NT2/D1 (cell line): ENCODE measurements around the gene SNX27.

Experiments
- DNase-seq: peaks from one replicate; pipeline ENCODE4 v3.0.0-alpha.2; 2011; ENCODE audit warnings: low read depth, low spot score
- H3K27me3 ChIP-seq: 2 replicates; pipeline ENCODE4 v1.6.0; 2011; ENCODE audit warnings: mild to moderate bottlenecking; ENCODE audit not compliant: insufficient read length, insufficient read depth
- H3K36me3 ChIP-seq: 2 replicates; pipeline ENCODE4 v1.6.1; 2011; ENCODE audit warnings: mild to moderate bottlenecking, low read length, mixed read lengths; ENCODE audit not compliant: insufficient read depth, insufficient read length
- H3K4me1 ChIP-seq: 2 replicates; pipeline ENCODE4 v1.5.1; 2011; ENCODE audit not compliant: insufficient read depth, insufficient read length
- H3K4me3 ChIP-seq: 2 replicates; pipeline ENCODE4 v1.5.1; 2011; ENCODE audit warnings: low read depth; ENCODE audit not compliant: insufficient read length
- H3K9ac ChIP-seq: 2 replicates; pipeline ENCODE4 v1.6.0; 2011; ENCODE audit warnings: low read depth; ENCODE audit not compliant: insufficient read length
- H3K9me3 ChIP-seq: 2 replicates; pipeline ENCODE4 v1.5.1; 2011; ENCODE audit warnings: mild to moderate bottlenecking, low read length; ENCODE audit not compliant: insufficient read depth
- SUZ12 ChIP-seq: IDR thresholded peaks from 2 replicates; pipeline ENCODE4 v1.6.1; 2011; ENCODE audit not compliant: insufficient read length, insufficient read depth; ENCODE audit errors: extremely low read depth
- YY1 ChIP-seq: IDR thresholded peaks from 2 replicates; pipeline ENCODE4 v1.6.1; 2011; ENCODE audit not compliant: insufficient read length, insufficient read depth
- ZNF274 ChIP-seq: IDR thresholded peaks from 2 replicates; pipeline ENCODE4 v1.6.1; 2011; ENCODE audit warnings: mild to moderate bottlenecking, low read depth, low read length

SNX27 gene

DNA sequence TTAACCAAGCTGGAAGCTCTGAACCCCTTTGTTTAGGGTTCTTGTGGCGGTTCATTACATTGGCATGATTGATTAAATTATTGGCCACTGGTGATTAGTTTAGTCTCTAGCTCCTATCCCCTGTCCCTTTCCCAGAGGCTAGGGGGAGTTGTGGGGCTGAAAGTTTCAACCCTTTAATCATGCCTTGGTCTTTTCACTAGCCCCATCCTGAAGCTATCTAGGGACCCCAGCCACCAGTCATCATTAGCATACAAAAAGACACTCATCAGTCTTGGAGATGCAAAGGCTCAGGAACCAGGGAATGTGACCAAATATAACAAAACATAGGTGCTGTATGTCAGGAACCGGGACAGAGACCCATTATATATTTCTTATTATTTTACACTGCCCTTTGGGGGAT lies 34.7 kb upstream of the SNX27 start:
- no peak for TF ChIP-seq SUZ12
- no peak for TF ChIP-seq ZNF274
- no peak for TF ChIP-seq YY1
- peaks cover 95% of the 10 kb centered on the region for H3K36me3 ChIP-seq
- peak; percentile 51 for DNase-seq

DNA sequence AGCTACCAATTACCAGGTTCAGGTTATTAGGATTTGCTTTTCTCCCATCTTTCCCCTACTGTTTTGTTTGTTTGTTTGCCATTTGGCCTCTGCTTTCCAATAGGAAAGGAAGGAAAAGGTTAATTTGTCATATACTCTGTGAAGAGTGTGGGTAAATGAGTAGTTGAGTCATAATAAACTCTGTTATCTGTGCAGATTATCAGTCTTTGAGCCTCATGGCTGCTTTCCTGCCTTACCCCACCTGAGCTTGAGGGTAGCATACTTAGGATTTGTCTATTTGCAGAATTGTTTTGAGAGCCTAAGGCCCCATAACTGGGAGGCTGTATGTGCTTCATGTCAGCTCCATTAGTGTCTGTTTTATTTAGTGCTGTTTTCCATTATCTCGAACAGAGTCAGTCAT lies 32.9 kb upstream of the SNX27 start:
- TF ChIP-seq SUZ12 (no peak), YY1 (no peak), ZNF274 (no peak)
- peaks cover 95% of the 10 kb centered on the region for H3K36me3 ChIP-seq
- no peak overlapping the region for H3K4me3 ChIP-seq
- H3K4me1 ChIP-seq: peaks cover 9% of the 10 kb centered on the region
- DNase-seq: no peak
- no peaks in the 10 kb centered on the region for H3K9me3 ChIP-seq
- no peaks in the 10 kb centered on the region for H3K27me3 ChIP-seq
- H3K9ac ChIP-seq: no peak overlapping the region

More for the DNA sequence above, 34.7 kb upstream of the SNX27 start:
- no peaks in the 10 kb centered on the region for H3K27me3 ChIP-seq
- no peak overlapping the region for H3K4me3 ChIP-seq
- no peaks in the 10 kb centered on the region for H3K9me3 ChIP-seq
- H3K9ac ChIP-seq: no peak overlapping the region
- peaks cover 9% of the 10 kb centered on the region for H3K4me1 ChIP-seq

DNA sequence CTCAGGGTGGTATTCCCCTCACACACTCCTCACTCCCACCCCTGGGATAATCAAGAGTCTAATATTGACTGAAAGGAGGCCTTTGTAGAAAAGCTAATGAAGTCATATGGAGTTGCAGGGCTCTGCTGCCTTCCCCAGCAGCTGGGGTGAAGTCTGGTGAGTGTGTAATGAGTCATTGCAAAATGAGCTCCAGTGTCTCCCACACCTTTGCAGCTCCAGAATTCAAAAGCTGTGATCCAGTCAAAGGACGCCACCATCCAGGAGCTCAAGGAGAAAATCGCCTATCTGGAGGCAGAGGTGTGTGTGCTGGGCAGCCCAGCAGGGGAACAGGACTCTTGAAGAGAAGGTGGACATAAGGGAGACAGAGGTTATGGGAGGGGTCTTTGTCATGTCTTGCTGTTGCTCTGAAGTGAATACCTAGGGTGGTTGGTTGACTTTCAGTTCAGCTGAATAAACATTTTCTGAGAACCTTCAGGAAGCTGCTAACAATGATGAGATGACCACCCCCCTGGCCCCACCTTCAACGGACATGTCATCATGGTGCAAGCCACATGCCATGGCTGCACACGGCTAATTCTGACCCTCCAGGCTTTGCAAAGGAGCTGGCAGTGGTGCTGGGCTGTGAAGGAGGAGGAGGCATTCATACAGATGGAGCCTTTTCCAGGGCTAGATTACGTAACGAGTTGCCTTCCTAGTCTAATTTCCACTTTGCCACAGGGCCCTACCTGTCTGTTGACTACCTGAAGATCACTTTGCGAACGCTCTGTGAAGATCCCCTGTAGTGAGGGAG lies 32.2 kb upstream of the SNX27 start:
- TF ChIP-seq ZNF274 (no peak), SUZ12 (no peak), YY1 (no peak)
- Histone ChIP-seq H3K4me3 (no peak overlapping the region), H3K9me3 (no peaks in the 10 kb centered on the region), H3K36me3 (peaks cover 94% of the 10 kb centered on the region), H3K9ac (no peak overlapping the region), H3K4me1 (peaks cover 9% of the 10 kb centered on the region), H3K27me3 (no peaks in the 10 kb centered on the region)
- no peak for DNase-seq

DNA sequence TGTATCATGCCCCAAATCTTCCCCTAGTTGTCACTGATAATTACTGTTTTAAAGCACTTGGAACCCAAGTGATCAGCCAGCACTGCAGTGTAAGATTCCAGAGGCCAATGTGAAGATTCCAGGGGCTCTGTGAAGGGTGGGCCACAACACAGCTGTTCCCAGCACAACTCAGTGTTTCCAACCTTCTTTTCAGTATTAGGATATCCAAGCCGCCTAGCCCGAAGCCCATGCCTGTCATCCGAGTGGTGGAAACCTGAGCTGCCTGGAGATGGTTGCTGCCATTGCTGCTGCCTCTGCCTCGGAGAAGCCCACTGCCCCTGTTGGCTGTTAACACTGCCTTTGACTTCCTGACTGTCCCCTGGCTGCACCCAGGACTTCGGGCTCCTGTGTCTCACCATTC lies 30.4 kb upstream of the SNX27 start:
- H3K9me3 ChIP-seq: no peaks in the 10 kb centered on the region

DNA sequence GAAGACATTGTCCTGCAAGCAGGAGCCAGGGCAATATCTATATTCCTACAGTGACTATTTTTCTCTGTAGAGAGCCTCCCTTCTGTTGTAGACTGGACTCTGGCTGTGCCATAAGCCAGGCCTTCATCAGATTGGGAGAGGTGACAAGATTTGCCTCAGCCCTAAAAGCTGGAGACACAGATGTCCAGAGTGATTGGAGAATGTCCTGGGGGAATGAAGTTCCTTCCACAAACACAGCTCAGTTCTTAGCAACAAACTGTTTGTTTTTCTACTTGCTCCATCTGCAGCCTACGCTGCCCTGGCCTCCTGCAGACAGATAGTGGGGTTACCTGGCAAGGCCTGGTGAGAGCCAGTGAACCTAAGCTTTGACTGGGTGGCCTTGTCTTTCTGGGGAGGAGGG lies 29.9 kb upstream of the SNX27 start:
- no peak overlapping the region for H3K9ac ChIP-seq
- no peaks in the 10 kb centered on the region for H3K27me3 ChIP-seq
- H3K36me3 ChIP-seq: peaks cover 76% of the 10 kb centered on the region
- TF ChIP-seq YY1: no peak
- no peak for TF ChIP-seq SUZ12
- TF ChIP-seq ZNF274: no peak
- no peak for DNase-seq
- H3K4me3 ChIP-seq: no peak overlapping the region
- H3K4me1 ChIP-seq: peaks cover 9% of the 10 kb centered on the region
- no peaks in the 10 kb centered on the region for H3K9me3 ChIP-seq

More for the DNA sequence above, 30.4 kb upstream of the SNX27 start:
- no peak for TF ChIP-seq ZNF274
- no peak for TF ChIP-seq SUZ12
- no peak for TF ChIP-seq YY1
- H3K36me3 ChIP-seq: peaks cover 78% of the 10 kb centered on the region
- no peak for DNase-seq
- no peak overlapping the region for H3K4me3 ChIP-seq
- H3K9ac ChIP-seq: no peak overlapping the region
- H3K27me3 ChIP-seq: no peaks in the 10 kb centered on the region
- H3K4me1 ChIP-seq: peaks cover 9% of the 10 kb centered on the region

DNA sequence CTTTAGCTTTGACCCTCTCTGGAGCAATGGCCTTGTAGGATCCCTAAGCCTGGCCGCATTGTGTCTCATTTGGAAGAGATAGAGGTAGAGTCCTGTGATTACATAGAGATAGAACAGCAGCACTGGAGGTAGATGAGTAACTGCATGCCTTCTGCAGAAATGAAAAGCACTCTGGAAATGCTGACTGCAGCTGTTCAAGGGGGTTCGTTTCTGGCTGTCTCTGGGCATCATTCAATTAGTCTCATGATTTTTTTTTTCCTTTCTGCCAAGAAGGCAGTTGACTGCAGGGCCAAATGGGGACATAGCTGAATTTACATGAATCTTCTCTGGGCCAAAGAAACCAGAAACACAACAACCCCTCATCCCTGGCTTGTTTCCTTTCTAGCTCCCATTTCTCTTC lies 28.1 kb upstream of the SNX27 start:
- H3K36me3 ChIP-seq: peaks cover 57% of the 10 kb centered on the region
- H3K4me3 ChIP-seq: no peak overlapping the region
- H3K27me3 ChIP-seq: no peaks in the 10 kb centered on the region
- H3K9me3 ChIP-seq: no peaks in the 10 kb centered on the region
- peaks cover 6% of the 10 kb centered on the region for H3K4me1 ChIP-seq
- DNase-seq: no peak
- TF ChIP-seq SUZ12 (no peak), ZNF274 (no peak), YY1 (no peak)
- no peak overlapping the region for H3K9ac ChIP-seq

DNA sequence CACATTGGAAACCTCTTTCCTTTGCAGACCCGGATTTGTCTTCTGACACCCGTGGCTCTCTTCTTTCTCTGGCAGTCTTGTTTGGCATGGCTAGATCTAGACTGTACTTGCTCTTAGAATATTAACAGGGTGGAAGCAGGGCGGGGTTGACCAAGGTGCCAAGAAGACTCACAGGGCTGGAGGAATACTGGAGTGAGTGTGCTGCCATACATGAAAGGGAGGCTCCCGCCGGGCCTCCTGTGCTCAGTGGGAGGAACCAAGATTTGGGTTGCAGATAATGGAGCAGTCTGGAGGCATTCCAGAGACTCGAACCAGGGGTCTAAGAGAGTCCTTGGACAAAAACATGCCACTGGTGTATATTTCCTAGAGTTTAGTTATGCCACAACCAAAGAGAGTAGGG lies 27.6 kb upstream of the SNX27 start:
- H3K36me3 ChIP-seq: peaks cover 52% of the 10 kb centered on the region
- H3K9ac ChIP-seq: no peak overlapping the region
- no peaks in the 10 kb centered on the region for H3K27me3 ChIP-seq
- no peaks in the 10 kb centered on the region for H3K9me3 ChIP-seq
- DNase-seq: no peak
- H3K4me3 ChIP-seq: no peak overlapping the region
- peaks cover 6% of the 10 kb centered on the region for H3K4me1 ChIP-seq
- no peak for TF ChIP-seq YY1
- no peak for TF ChIP-seq ZNF274
- no peak for TF ChIP-seq SUZ12
